Measurements from ENCODE around the gene RND2. TPM values are rescaled to one million over a fixed set of nuclear protein-coding genes. Genes with fewer than 3 reads are reported as not detected.
A peak's percentile ranks its signal among the peaks of the same experiment; 100 is the strongest.

RND2 gene
- total and polyA plus RNA-seq, 2 donors (not counting 1 experiment from before 2014, with no cell fraction given): 0.54 to 0.99 TPM

- Histone ChIP-seq H3K9me3 (ENCODE audit: control insufficient read depth, insufficient read depth, low read depth, low read length) (no peaks in the 10 kb centered on the region), H3K79me2 (ENCODE audit: control insufficient read depth, insufficient read depth, low read length) (peaks cover 24% of the 10 kb centered on the region), H3K4me2 (ENCODE audit: extremely low read depth, insufficient read depth, low read length) (no peak overlapping the region), H3K36me3 (ENCODE audit: control insufficient read depth, insufficient read depth, low read length) (peaks cover 16% of the 10 kb centered on the region), H2AFZ (ENCODE audit: low read length) (no peak overlapping the region), H3K27ac (ENCODE audit: insufficient read depth, low read length) (no peak overlapping the region), H4K20me1 (ENCODE audit: control insufficient read depth, extremely low read depth, insufficient read depth, low read length) (peaks cover 2% of the 10 kb centered on the region), H3K9ac (ENCODE audit: insufficient read depth, low read length) (no peak overlapping the region), H3K4me3 (replicated peaks in 1 of 4; ENCODE audit: control extremely low read depth in 1 of 4, insufficient read depth in 1 of 4, low read depth in 3 of 4, low read length in 4 of 4) (no peak overlapping the region), H3K4me1 (ENCODE audit: control insufficient read depth, extremely low read depth, insufficient read depth, low read length) (peaks cover 6% of the 10 kb centered on the region), H3K27me3 (ENCODE audit: control insufficient read depth, insufficient read depth, low read length) (no peaks in the 10 kb centered on the region)
- peak; percentile 41 to 75 for DNase-seq (ENCODE audit: low read depth in 2 of 2)
- TF ChIP-seq EZH2 (IDR thresholded peaks at IDR 0.05; ENCODE audit: low read length, missing control alignments) (no peak), CTCF (conservative IDR thresholded peaks at IDR 0.05 in 1 of 2, IDR thresholded peaks at IDR 0.05 in 1 of 2; ENCODE audit: low read depth in 1 of 2, low read length in 2 of 2) (no peak)
Measured at GRCh38 chr17:43003542-43004172, 21.4 kb upstream of the RND2 start.

DNA sequence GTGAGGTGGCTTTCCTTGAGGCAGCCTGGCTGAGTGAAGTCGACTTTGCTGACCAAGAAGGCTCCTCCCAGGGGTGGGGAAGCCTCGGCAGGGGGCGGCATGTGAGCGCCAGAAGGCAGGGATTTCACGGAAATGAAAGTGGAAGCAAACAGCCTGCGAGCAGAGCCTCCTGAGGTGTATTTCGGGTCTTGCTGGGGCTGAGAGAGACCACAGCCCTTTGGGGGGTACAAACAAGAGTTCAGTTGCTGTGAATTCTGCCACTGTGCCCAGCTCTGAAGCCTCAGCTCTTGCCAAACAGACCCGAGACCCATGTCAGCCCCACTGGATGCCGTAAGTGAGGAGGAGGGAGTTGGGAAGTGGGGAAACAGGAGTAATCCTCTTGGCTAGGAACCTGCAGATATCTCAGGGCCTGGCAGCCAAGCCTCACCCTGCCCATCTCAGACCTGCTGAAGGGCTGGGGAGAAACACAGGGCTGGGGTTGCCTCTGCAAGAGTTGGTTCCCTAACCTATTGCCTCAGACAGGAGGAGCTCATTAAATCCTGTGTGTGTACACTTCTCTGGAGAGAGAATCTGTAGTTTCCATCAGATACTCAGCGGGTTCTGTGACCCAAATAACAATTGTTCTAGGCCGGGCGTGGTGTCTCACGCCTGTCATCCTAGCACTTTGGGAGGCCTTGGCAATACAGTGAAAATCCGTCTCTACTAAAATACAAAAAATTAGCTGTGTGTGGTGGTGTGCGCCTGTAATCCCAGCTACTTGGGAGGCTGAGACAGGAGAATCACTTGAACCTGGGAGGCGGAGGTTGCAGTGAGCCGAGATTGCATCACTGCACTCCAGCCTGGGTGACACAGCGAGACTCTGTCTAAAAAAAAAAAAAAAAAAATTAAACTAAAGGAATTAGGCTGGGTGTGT, 18.1 kb upstream of the RND2 start, which contains the start of gene IFI35:
TSS of gene IFI35 (plus strand) at position 146 of the 913 bp plus-strand sequence. CDS start at position 310, 164 bp downstream.
- Histone ChIP-seq H3K27ac (ENCODE audit: insufficient read depth, low read length) (peak within 1 kb of the TSS; percentile 92), H3K4me2 (ENCODE audit: extremely low read depth, insufficient read depth, low read length) (peak within 1 kb of the TSS; percentile 97), H3K9ac (ENCODE audit: insufficient read depth, low read length) (peak within 1 kb of the TSS; percentile 81), H3K4me3 (replicated peaks in 1 of 4; ENCODE audit: control extremely low read depth in 1 of 4, insufficient read depth in 1 of 4, low read depth in 3 of 4, low read length in 4 of 4) (peak within 1 kb of the TSS; percentile 71 to 94 (median 84)), H2AFZ (ENCODE audit: low read length) (peak within 1 kb of the TSS; percentile 77), H3K79me2 (ENCODE audit: control insufficient read depth, insufficient read depth, low read length) (peaks cover 3% of the 10 kb centered on the region), H3K9me3 (ENCODE audit: control insufficient read depth, insufficient read depth, low read depth, low read length) (no peaks in the 10 kb centered on the region), H3K4me1 (ENCODE audit: control insufficient read depth, extremely low read depth, insufficient read depth, low read length) (no peaks in the 10 kb centered on the region), H3K27me3 (ENCODE audit: control insufficient read depth, insufficient read depth, low read length) (no peaks in the 10 kb centered on the region), H3K36me3 (ENCODE audit: control insufficient read depth, insufficient read depth, low read length) (peaks cover 6% of the 10 kb centered on the region), H4K20me1 (ENCODE audit: control insufficient read depth, extremely low read depth, insufficient read depth, low read length) (no peaks in the 10 kb centered on the region)
- DNase-seq (ENCODE audit: low read depth in 2 of 2): peak; percentile 83 to 85
- TF ChIP-seq EZH2 (IDR thresholded peaks at IDR 0.05; ENCODE audit: low read length, missing control alignments): no peak
- peak in 1 of 2 donors; percentile 27 for TF ChIP-seq CTCF (conservative IDR thresholded peaks at IDR 0.05 in 1 of 2, IDR thresholded peaks at IDR 0.05 in 1 of 2; ENCODE audit: low read depth in 1 of 2, low read length in 2 of 2)

- no peaks in the 10 kb centered on the region for H4K20me1 ChIP-seq (ENCODE audit: control insufficient read depth, extremely low read depth, insufficient read depth, low read length)
- H3K9ac ChIP-seq (ENCODE audit: insufficient read depth, low read length): no peak overlapping the region
- H3K27ac ChIP-seq (ENCODE audit: insufficient read depth, low read length): no peak overlapping the region
- peaks cover 8% of the 10 kb centered on the region for H3K36me3 ChIP-seq (ENCODE audit: control insufficient read depth, insufficient read depth, low read length)
- no peak for DNase-seq (ENCODE audit: low read depth in 2 of 2)
- H3K4me1 ChIP-seq (ENCODE audit: control insufficient read depth, extremely low read depth, insufficient read depth, low read length): no peaks in the 10 kb centered on the region
- no peaks in the 10 kb centered on the region for H3K27me3 ChIP-seq (ENCODE audit: control insufficient read depth, insufficient read depth, low read length)
- no peaks in the 10 kb centered on the region for H3K79me2 ChIP-seq (ENCODE audit: control insufficient read depth, insufficient read depth, low read length)
- no peak overlapping the region for H3K4me2 ChIP-seq (ENCODE audit: extremely low read depth, insufficient read depth, low read length)
- H3K9me3 ChIP-seq (ENCODE audit: control insufficient read depth, insufficient read depth, low read depth, low read length): no peaks in the 10 kb centered on the region
- TF ChIP-seq EZH2 (IDR thresholded peaks at IDR 0.05; ENCODE audit: low read length, missing control alignments) (no peak), CTCF (conservative IDR thresholded peaks at IDR 0.05 in 1 of 2, IDR thresholded peaks at IDR 0.05 in 1 of 2; ENCODE audit: low read depth in 1 of 2, low read length in 2 of 2) (no peak)
- H3K4me3 ChIP-seq (replicated peaks in 1 of 4; ENCODE audit: control extremely low read depth in 1 of 4, insufficient read depth in 1 of 4, low read depth in 3 of 4, low read length in 4 of 4): no peak overlapping the region
- H2AFZ ChIP-seq (ENCODE audit: low read length): no peak overlapping the region
Measured at GRCh38 chr17:43010667-43011308, 14.2 kb upstream of the RND2 start.
